WTC11 (cell line): Measurements from ENCODE around the gene SELENOI.

Experiments used
- NR3C1 ChIP-seq: sonication (generic); formaldehyde crosslinking; conservative IDR thresholded peaks from 2 replicates; pipeline ENCODE4 v1.8.1; 2023; ENCODE audit warnings: low read depth, mild to moderate bottlenecking, missing genetic modification reagents
- SMAD3 ChIP-seq: sonication (generic); formaldehyde crosslinking; IDR thresholded peaks from 2 replicates; pipeline ENCODE4 v1.8.0; 2022; ENCODE audit warnings: missing genetic modification reagents, mild to moderate bottlenecking, borderline replicate concordance
- TEAD4 ChIP-seq: sonication (generic); formaldehyde crosslinking; IDR thresholded peaks from 2 replicates; pipeline ENCODE4 v1.8.0; 2022; ENCODE audit warnings: mild to moderate bottlenecking, missing genetic modification reagents
- ZNF121 ChIP-seq: sonication (generic); formaldehyde crosslinking; IDR thresholded peaks from 2 replicates; pipeline ENCODE4 v1.8.0; 2023; ENCODE audit warnings: missing genetic modification reagents
- TF ChIP-seq, protein P1 (sequence below): fragments of 200-600 bp; IDR thresholded peaks from 2 replicates; pipeline ENCODE4 v1.8.0; 2022; ENCODE audit warnings: antibody characterized with exemption
- TF ChIP-seq, protein P2 (sequence below): sonication (generic); formaldehyde crosslinking; IDR thresholded peaks from 2 replicates; pipeline ENCODE4 v1.8.0; 2022; ENCODE audit warnings: mild to moderate bottlenecking, missing genetic modification reagents
- TF ChIP-seq, protein P3 (sequence below): sonication (generic); formaldehyde crosslinking; IDR thresholded peaks from 2 replicates; pipeline ENCODE4 v1.8.1; 2022; ENCODE audit warnings: low read depth, missing genetic modification reagents, borderline replicate concordance
- TF ChIP-seq, protein P4 (sequence below): sonication (generic); formaldehyde crosslinking; IDR thresholded peaks from 2 replicates; pipeline ENCODE4 v1.8.1; 2023; ENCODE audit warnings: mild to moderate bottlenecking, moderate library complexity, missing genetic modification reagents
- TF ChIP-seq, protein P5 (sequence below): sonication (generic); formaldehyde crosslinking; IDR thresholded peaks from 2 replicates; pipeline ENCODE4 v1.8.0; 2022; ENCODE audit warnings: mild to moderate bottlenecking, missing genetic modification reagents

DNA sequence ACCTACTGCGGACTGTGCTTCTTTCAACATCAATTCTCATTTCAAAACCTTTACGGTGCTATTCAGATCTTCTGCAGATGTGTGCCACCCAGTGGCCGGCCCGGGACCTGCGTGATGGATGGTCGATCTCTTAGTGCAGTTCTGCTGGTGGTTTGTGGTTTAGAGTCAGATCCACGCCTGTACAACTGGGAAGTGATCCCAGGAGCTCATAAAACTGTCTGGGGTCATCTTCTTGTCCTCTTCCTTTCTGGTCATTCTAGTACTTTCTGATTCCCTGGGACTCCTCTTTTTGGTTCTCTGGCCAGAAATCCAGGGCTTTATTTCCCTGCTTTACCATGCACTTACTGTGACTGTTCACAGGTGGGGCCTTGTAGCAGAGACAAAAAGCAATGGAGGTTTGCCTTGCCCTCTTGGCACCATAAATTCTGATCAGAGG, 15.8 kb upstream of the SELENOI start:
- TF ChIP-seq ZNF121 (CRISPR knock-in tag), result no peak
- TF ChIP-seq, protein P1, sequence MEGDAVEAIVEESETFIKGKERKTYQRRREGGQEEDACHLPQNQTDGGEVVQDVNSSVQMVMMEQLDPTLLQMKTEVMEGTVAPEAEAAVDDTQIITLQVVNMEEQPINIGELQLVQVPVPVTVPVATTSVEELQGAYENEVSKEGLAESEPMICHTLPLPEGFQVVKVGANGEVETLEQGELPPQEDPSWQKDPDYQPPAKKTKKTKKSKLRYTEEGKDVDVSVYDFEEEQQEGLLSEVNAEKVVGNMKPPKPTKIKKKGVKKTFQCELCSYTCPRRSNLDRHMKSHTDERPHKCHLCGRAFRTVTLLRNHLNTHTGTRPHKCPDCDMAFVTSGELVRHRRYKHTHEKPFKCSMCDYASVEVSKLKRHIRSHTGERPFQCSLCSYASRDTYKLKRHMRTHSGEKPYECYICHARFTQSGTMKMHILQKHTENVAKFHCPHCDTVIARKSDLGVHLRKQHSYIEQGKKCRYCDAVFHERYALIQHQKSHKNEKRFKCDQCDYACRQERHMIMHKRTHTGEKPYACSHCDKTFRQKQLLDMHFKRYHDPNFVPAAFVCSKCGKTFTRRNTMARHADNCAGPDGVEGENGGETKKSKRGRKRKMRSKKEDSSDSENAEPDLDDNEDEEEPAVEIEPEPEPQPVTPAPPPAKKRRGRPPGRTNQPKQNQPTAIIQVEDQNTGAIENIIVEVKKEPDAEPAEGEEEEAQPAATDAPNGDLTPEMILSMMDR, result peak; percentile 65
- no peak for TF ChIP-seq SMAD3 (CRISPR knock-in tag)
- TF ChIP-seq, protein P2, sequence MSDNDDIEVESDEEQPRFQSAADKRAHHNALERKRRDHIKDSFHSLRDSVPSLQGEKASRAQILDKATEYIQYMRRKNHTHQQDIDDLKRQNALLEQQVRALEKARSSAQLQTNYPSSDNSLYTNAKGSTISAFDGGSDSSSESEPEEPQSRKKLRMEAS (CRISPR knock-in tag), result no peak
- TF ChIP-seq, protein P3, sequence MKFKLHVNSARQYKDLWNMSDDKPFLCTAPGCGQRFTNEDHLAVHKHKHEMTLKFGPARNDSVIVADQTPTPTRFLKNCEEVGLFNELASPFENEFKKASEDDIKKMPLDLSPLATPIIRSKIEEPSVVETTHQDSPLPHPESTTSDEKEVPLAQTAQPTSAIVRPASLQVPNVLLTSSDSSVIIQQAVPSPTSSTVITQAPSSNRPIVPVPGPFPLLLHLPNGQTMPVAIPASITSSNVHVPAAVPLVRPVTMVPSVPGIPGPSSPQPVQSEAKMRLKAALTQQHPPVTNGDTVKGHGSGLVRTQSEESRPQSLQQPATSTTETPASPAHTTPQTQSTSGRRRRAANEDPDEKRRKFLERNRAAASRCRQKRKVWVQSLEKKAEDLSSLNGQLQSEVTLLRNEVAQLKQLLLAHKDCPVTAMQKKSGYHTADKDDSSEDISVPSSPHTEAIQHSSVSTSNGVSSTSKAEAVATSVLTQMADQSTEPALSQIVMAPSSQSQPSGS (CRISPR knock-in tag), result no peak
- TF ChIP-seq, protein P4, sequence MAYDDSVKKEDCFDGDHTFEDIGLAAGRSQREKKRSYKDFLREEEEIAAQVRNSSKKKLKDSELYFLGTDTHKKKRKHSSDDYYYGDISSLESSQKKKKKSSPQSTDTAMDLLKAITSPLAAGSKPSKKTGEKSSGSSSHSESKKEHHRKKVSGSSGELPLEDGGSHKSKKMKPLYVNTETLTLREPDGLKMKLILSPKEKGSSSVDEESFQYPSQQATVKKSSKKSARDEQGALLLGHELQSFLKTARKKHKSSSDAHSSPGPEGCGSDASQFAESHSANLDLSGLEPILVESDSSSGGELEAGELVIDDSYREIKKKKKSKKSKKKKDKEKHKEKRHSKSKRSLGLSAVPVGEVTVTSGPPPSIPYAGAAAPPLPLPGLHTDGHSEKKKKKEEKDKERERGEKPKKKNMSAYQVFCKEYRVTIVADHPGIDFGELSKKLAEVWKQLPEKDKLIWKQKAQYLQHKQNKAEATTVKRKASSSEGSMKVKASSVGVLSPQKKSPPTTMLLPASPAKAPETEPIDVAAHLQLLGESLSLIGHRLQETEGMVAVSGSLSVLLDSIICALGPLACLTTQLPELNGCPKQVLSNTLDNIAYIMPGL (CRISPR knock-in tag), result no peak
- no peak for TF ChIP-seq NR3C1
- TF ChIP-seq, protein P5, sequence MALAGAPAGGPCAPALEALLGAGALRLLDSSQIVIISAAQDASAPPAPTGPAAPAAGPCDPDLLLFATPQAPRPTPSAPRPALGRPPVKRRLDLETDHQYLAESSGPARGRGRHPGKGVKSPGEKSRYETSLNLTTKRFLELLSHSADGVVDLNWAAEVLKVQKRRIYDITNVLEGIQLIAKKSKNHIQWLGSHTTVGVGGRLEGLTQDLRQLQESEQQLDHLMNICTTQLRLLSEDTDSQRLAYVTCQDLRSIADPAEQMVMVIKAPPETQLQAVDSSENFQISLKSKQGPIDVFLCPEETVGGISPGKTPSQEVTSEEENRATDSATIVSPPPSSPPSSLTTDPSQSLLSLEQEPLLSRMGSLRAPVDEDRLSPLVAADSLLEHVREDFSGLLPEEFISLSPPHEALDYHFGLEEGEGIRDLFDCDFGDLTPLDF (CRISPR knock-in tag), result no peak
- no peak for TF ChIP-seq TEAD4 (CRISPR knock-in tag)
